GM18873 (cell line): ENCODE data around the gene NKG7.
A peak's percentile ranks its signal among the peaks of the same experiment; 100 is the strongest.
"Not testable (repeated sequence)": the region's sequence is repeated elsewhere in the genome, so short reads cannot be mapped to it uniquely, and the experiment has no call there.

Experiments
- ATAC-seq: cut with Tn5 transposase; IDR thresholded peaks from one replicate; pipeline ENCODE4 v1.9.1; 2021; ENCODE audit warnings: mild to moderate bottlenecking, moderate library complexity, moderate number of reproducible peaks; ENCODE audit not compliant: unreplicated experiment, low FRiP score

Gene NKG7

GRCh38 chr19:51372649-51373504 is at the start of gene NKG7:
TSS of gene NKG7 (minus strand) at chr19:51372654. CDS start at chr19:51372535, 119 bp downstream.
- ATAC-seq, result no peak

GRCh38 chr19:51422053-51422448 is 49.6 kb upstream of the NKG7 start:
- no peak for ATAC-seq

GRCh38 chr19:51421229-51422052 is 49.0 kb upstream of the NKG7 start:
- no peak for ATAC-seq

GRCh38 chr19:51420511-51420910 is 48.1 kb upstream of the NKG7 start:
- not testable (repeated sequence) for ATAC-seq

GRCh38 chr19:51418707-51419106 is 46.3 kb upstream of the NKG7 start:
- no peak for ATAC-seq

GRCh38 chr19:51417810-51418157 is 45.3 kb upstream of the NKG7 start:
- no peak for ATAC-seq

- no peak for ATAC-seq
Measured at GRCh38 chr19:51417107-51417809, 44.8 kb upstream of the NKG7 start, which contains the start of gene SIGLEC10. TSS of gene SIGLEC10 (minus strand) at chr19:51417642. CDS start at chr19:51417581, 61 bp downstream.

- not testable (repeated sequence) for ATAC-seq
Measured at GRCh38 chr19:51416422-51416821, 44.0 kb upstream of the NKG7 start.

GRCh38 chr19:51415187-51415586 is 42.7 kb upstream of the NKG7 start:
- ATAC-seq, result no peak

GRCh38 chr19:51410950-51411748 is 38.7 kb upstream of the NKG7 start:
- no peak for ATAC-seq

GRCh38 chr19:51407511-51408131 is 35.2 kb upstream of the NKG7 start:
- no peak for ATAC-seq

- ATAC-seq, result no peak
Measured at GRCh38 chr19:51402117-51402516, 29.7 kb upstream of the NKG7 start.

GRCh38 chr19:51399936-51400335 is 27.5 kb upstream of the NKG7 start:
- ATAC-seq, result not testable (repeated sequence)

GRCh38 chr19:51399231-51399630 is 26.8 kb upstream of the NKG7 start:
- no peak for ATAC-seq

- no peak for ATAC-seq
Measured at GRCh38 chr19:51398096-51398704, 25.7 kb upstream of the NKG7 start.

- not testable (repeated sequence) for ATAC-seq
Measured at GRCh38 chr19:51397453-51397852, 25.0 kb upstream of the NKG7 start.

GRCh38 chr19:51396175-51396574 is 23.7 kb upstream of the NKG7 start:
- ATAC-seq, result no peak

- ATAC-seq, result peak; percentile 85
Measured at GRCh38 chr19:51394050-51394836, 21.8 kb upstream of the NKG7 start.
